Neutrophil (primary cell): ENCODE measurements around the gene S100A1.

Experiments
- H3K27ac ChIP-seq: fragments of 200-600 bp; sonication (generic); 2 replicates; pipeline ENCODE4 v1.5.1; 2016; ENCODE audit warnings: mild to moderate bottlenecking, moderate library complexity
- H3K27me3 ChIP-seq: fragments of 200-600 bp; sonication (generic); 2 replicates; pipeline ENCODE4 v1.6.0; 2016; ENCODE audit warnings: mild to moderate bottlenecking
- H3K36me3 ChIP-seq: fragments of 200-600 bp; sonication (generic); 2 replicates; pipeline ENCODE4 v1.5.1; 2017
- H3K4me1 ChIP-seq, 2 experiments: fragments of 200-600 bp in 1 of 2; sonication (generic) in 1 of 2; 1 replicate in 1 of 2; 2 replicates in 1 of 2; pipeline versions ENCODE4 v1.5.1 to v1.6.1; 2013 to 2016; ENCODE audit warnings: low read depth in 1 of 2, low read length in 1 of 2, mild to moderate bottlenecking in 1 of 2, moderate library complexity in 1 of 2; ENCODE audit not compliant: control insufficient read depth in 1 of 2, insufficient read depth in 1 of 2
- H3K4me3 ChIP-seq, 2 experiments: fragments of 200-600 bp in 1 of 2; sonication (generic) in 1 of 2; 1 replicate in 1 of 2; 2 replicates in 1 of 2; pipeline ENCODE4 v1.5.1; 2013 to 2016; ENCODE audit warnings: low read depth in 1 of 2, low read length in 1 of 2, mild to moderate bottlenecking in 1 of 2, moderate library complexity in 1 of 2
- H3K9me3 ChIP-seq: fragments of 200-600 bp; sonication (generic); 2 replicates; pipeline ENCODE4 v1.5.1; 2016
- TF ChIP-seq, protein P1 (sequence below): fragments of 200-600 bp; sonication (generic); IDR thresholded peaks from 2 replicates; pipeline ENCODE4 v1.5.1; 2016; ENCODE audit warnings: antibody characterized with exemption

S100A1 gene

DNA sequence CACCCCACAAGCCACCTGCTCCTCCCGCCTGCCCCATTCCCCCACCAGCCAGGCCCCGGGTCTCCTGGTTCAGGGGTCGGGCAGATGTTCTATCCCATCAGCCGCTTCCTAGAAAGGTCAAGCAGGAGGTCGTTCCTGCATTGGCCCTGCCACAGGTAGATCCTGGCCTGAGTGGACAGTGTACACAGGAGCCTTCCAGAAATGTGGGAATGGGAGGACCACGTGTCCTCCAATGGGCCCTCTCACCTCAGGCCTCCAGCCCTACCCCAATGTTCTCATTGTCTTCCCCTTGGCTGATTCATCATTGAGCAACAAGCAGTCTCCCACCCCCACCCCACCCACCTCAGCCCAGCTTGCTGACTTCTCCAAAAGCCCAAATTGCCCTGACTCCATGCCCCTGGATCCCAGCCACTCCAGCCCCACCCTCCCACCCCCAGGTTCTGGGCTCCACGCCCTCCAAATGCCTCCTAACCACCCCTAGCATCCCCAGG is 17.4 kb upstream of the S100A1 start:
- TF ChIP-seq, protein P1, sequence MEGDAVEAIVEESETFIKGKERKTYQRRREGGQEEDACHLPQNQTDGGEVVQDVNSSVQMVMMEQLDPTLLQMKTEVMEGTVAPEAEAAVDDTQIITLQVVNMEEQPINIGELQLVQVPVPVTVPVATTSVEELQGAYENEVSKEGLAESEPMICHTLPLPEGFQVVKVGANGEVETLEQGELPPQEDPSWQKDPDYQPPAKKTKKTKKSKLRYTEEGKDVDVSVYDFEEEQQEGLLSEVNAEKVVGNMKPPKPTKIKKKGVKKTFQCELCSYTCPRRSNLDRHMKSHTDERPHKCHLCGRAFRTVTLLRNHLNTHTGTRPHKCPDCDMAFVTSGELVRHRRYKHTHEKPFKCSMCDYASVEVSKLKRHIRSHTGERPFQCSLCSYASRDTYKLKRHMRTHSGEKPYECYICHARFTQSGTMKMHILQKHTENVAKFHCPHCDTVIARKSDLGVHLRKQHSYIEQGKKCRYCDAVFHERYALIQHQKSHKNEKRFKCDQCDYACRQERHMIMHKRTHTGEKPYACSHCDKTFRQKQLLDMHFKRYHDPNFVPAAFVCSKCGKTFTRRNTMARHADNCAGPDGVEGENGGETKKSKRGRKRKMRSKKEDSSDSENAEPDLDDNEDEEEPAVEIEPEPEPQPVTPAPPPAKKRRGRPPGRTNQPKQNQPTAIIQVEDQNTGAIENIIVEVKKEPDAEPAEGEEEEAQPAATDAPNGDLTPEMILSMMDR, result no peak
- Histone ChIP-seq H3K36me3 (no peaks in the 10 kb centered on the region), H3K27me3 (peaks cover 31% of the 10 kb centered on the region), H3K27ac (no peak overlapping the region), H3K4me1 (no peaks in the 10 kb centered on the region), H3K9me3 (no peaks in the 10 kb centered on the region), H3K4me3 (no peak overlapping the region)

DNA sequence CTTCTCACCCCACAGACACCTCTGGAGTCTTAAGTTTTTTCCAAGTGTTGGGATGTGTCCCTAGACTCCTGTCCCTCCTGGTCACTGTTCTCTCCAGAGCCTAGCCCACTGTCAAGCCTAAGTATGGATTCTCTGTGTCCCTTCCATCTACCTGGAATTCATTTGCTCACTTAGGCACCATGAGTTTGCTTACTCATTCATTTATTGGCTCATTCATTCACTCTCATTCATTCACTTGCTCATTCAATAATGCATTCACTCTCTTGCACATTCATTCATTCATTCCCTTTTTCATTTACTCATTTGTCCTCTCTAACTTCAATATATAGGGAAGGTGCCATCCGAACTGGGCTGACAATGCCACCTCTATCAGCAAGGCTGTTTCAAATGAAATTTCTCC is 16.9 kb upstream of the S100A1 start:
- Histone ChIP-seq H3K27me3 (peaks cover 30% of the 10 kb centered on the region), H3K4me3 (no peak overlapping the region), H3K9me3 (no peaks in the 10 kb centered on the region), H3K36me3 (no peaks in the 10 kb centered on the region), H3K27ac (no peak overlapping the region), H3K4me1 (no peaks in the 10 kb centered on the region)
- TF ChIP-seq, protein P1, result no peak

DNA sequence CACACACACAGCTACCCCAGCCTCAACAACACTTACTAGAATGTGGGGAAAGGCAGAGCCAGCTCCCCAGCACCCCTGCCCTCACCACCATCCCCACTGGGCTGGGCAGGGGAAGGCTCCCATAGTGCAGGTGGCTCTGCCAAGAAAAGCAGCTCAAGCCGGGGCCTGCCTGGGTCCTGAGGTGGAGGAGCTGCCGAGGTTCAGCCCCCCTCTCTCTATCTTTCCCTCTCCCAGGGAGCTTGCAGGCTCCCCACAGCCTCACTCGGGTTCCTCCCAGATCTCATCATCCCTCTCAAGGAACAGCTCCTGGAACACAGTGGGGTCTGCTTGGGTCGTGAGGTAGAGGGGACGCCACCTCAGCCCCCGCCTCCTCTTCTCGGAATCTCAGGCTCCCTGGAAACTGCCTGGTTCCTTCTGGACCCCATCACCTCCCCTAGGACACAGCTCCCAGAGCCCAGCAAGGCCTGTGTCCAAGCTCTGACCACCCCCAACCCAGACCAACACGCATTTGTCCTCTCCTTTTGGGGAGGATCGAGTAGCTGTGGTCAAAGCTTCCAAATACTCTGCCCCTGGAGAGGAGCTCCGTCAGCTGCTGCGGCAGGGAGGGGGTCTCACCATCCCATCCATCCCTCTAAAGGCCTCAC is 16.0 kb upstream of the S100A1 start:
- TF ChIP-seq, protein P1, result no peak
- Histone ChIP-seq H3K9me3 (no peaks in the 10 kb centered on the region), H3K4me3 (no peak overlapping the region), H3K4me1 (peaks cover 0 to under 1% of the 10 kb centered on the region in 2 experiments), H3K27me3 (peaks cover 24% of the 10 kb centered on the region), H3K27ac (no peak overlapping the region), H3K36me3 (no peaks in the 10 kb centered on the region)

DNA sequence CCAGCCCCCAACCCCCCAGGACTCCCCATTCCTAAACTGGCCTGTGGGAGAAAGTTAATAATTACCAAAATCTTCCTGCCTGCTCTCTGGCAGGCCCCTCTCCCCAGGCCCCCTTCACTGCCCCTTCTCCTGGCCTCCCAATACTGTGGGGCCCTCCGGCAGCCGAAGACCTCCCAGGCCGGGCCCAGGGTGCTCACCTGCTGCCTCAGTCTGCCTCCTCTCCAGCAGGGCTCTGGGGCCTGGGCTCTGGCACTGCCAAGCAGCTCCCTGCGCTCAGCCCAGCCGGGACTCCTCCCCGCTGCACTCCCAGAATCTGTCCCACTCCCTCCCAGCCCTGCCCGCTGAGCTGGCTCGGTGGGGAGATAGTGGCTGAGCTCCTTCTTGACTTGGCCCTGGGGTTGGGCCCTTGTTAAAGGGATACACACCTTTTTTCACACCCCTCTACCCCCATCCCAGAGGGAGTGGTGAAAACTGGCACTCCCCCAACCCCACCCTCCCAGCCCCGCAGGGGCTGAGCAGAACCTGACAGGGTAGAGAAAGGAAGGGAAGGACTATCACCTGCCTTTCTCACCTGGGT is 15.4 kb upstream of the S100A1 start, which contains the start of gene S100A16:
S100A16 (minus strand) TSS at position 383 of the 577 bp plus-strand sequence. CDS start 4,986 bp downstream, outside the sequence.
- TF ChIP-seq, protein P1, result no peak
- Histone ChIP-seq H3K9me3 (no peaks in the 10 kb centered on the region), H3K4me1 (peaks cover 0 to 7% of the 10 kb centered on the region in 2 experiments), H3K4me3 (no peak within 1 kb of the TSS), H3K27me3 (peaks cover 24% of the 10 kb centered on the region), H3K27ac (no peak within 1 kb of the TSS), H3K36me3 (no peaks in the 10 kb centered on the region)

DNA sequence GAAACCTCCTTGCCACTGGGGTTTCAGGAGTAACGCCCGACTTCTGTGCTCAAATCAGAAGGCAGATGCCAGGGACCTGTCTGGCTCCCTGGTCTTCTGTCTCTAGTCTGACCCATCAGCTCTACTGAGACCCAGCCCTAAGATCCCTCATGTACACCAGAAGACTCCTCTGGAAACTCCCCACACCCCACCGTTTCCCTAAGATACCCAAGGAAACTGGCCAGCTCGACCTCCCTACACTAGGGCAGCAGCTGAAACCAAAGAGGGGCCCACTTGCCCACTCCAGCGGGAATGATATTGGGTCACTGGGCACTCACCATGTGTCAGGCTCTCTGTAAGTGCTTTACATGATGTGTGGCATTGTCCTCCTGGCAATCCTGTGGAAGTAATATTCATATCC is 14.8 kb upstream of the S100A1 start:
- TF ChIP-seq, protein P1, result no peak
- H3K4me1 ChIP-seq, result peaks cover 0 to 7% of the 10 kb centered on the region in 2 experiments
- no peak overlapping the region for H3K27ac ChIP-seq
- no peaks in the 10 kb centered on the region for H3K9me3 ChIP-seq
- H3K36me3 ChIP-seq, result no peaks in the 10 kb centered on the region
- no peak overlapping the region for H3K4me3 ChIP-seq
- peaks cover 24% of the 10 kb centered on the region for H3K27me3 ChIP-seq
